HepG2 (cell line): Measurements from ENCODE around the gene BIN1.

Source experiments
- BHLHE40 ChIP-seq: IDR thresholded peaks from 2 replicates; pipeline ENCODE4 v1.6.1; 2011; ENCODE audit warnings: low read length, improper control_type of control experiment
- CTCF ChIP-seq: sonication (generic); formaldehyde crosslinking; IDR thresholded peaks from 2 replicates; pipeline ENCODE4 v1.5.0; 2020; ENCODE audit warnings: mild to moderate bottlenecking, missing genetic modification reagents, moderate library complexity
- ELF1 ChIP-seq: sonication (generic); formaldehyde crosslinking; IDR thresholded peaks from 2 replicates; pipeline ENCODE4 v1.4.0; 2020; ENCODE audit warnings: missing genetic modification reagents
- HNRNPH1 ChIP-seq: fragments of 200-400 bp; formaldehyde crosslinking; optimal IDR thresholded peaks from 2 replicates; pipeline ENCODE3; 2017; ENCODE audit warnings: mild to moderate bottlenecking, low read depth, low read length
- MED13 ChIP-seq: sonication (generic); formaldehyde crosslinking; IDR thresholded peaks from 2 replicates; pipeline ENCODE4 v1.5.0; 2020; ENCODE audit warnings: missing genetic modification reagents
- NFAT5 ChIP-seq: sonication (generic); formaldehyde crosslinking; IDR thresholded peaks from 2 replicates; pipeline ENCODE4 v1.4.0; 2020; ENCODE audit warnings: missing genetic modification reagents
- PHF8 ChIP-seq: sonication (generic); formaldehyde crosslinking; IDR thresholded peaks from 2 replicates; pipeline ENCODE4 v1.5.0; 2020; ENCODE audit warnings: missing genetic modification reagents
- REXO4 ChIP-seq: sonication (generic); formaldehyde crosslinking; IDR thresholded peaks from 2 replicates; pipeline ENCODE4 v1.8.0; 2022; ENCODE audit warnings: missing genetic modification reagents, mild to moderate bottlenecking, borderline replicate concordance
- SALL1 ChIP-seq: sonication (generic); formaldehyde crosslinking; IDR thresholded peaks from 2 replicates; pipeline ENCODE4 v1.8.0; 2022; ENCODE audit warnings: mild to moderate bottlenecking, missing genetic modification reagents
- SRF ChIP-seq: IDR thresholded peaks from 2 replicates; pipeline ENCODE4 v1.6.1; 2011; ENCODE audit warnings: mild to moderate bottlenecking, low read depth, low read length, moderate library complexity
- ZBTB26 ChIP-seq: IDR thresholded peaks from 2 replicates; pipeline ENCODE4 v1.6.1; 2016; ENCODE audit warnings: missing compliant biosample characterization, missing genetic modification reagents, borderline replicate concordance
- ZMYM4 ChIP-seq: sonication (generic); formaldehyde crosslinking; IDR thresholded peaks from 2 replicates; pipeline ENCODE4 v1.8.1; 2023; ENCODE audit warnings: mild to moderate bottlenecking, missing genetic modification reagents
- ZNF451 ChIP-seq: sonication (generic); formaldehyde crosslinking; IDR thresholded peaks from 2 replicates; pipeline ENCODE4 v1.5.0; 2020; ENCODE audit warnings: mild to moderate bottlenecking, missing genetic modification reagents

GRCh38 chr2:127090281-127091120, 16.5 kb downstream of the BIN1 start:
- TF ChIP-seq ZMYM4 (CRISPR knock-in tag) = no peak
- no peak for TF ChIP-seq REXO4
- no peak for TF ChIP-seq SALL1 (CRISPR knock-in tag)
- TF ChIP-seq ELF1 (CRISPR knock-in tag) = no peak
- TF ChIP-seq ZNF451 (CRISPR knock-in tag) = no peak
- TF ChIP-seq ZBTB26 (CRISPR knock-in tag) = no peak
- TF ChIP-seq PHF8 (CRISPR knock-in tag) = no peak
- no peak for TF ChIP-seq HNRNPH1
- no peak for TF ChIP-seq NFAT5
- no peak for TF ChIP-seq MED13 (CRISPR knock-in tag)
- no peak for TF ChIP-seq CTCF (CRISPR knock-in tag)
- TF ChIP-seq BHLHE40 = no peak
- no peak for TF ChIP-seq SRF
